DOHH2 (cell line): Measurements from ENCODE around the gene AMT.

Experiments
- EZH2phosphoT487 ChIP-seq: fragments of 200-600 bp; sonication (generic); IDR thresholded peaks from 2 replicates; pipeline ENCODE4 v1.6.1; 2017; ENCODE audit warnings: borderline replicate concordance, mild to moderate bottlenecking, antibody characterized with exemption, low read length, moderate library complexity, mixed read lengths
- TF ChIP-seq, protein P1 (sequence below): fragments of 200-600 bp; sonication (generic); IDR thresholded peaks from one replicate; pipeline ENCODE4 v1.5.1; 2014; ENCODE audit warnings: antibody characterized with exemption, mild to moderate bottlenecking, low read depth, low read length; ENCODE audit not compliant: poor library complexity, severe bottlenecking

DNA sequence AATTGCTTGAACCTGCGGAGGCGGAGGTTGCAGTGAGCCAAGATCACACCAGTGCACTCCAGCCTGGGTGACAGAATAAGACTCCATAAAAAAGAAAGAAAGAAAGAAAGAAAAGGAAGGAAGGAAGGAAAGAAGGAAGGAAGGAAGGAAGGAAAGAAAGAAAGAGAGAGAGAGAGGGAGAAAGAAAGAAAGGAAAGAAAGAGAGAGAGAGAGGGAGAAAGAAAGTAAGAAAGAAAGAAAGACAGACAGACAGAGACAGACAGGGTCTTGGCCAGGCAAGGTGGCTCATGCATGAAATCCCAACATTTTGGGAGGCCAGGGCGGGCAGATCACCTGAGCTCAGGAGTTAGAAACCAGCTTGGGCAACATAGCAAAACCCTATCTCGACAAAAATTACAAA, 31.3 kb upstream of the AMT start:
- TF ChIP-seq, protein P1, sequence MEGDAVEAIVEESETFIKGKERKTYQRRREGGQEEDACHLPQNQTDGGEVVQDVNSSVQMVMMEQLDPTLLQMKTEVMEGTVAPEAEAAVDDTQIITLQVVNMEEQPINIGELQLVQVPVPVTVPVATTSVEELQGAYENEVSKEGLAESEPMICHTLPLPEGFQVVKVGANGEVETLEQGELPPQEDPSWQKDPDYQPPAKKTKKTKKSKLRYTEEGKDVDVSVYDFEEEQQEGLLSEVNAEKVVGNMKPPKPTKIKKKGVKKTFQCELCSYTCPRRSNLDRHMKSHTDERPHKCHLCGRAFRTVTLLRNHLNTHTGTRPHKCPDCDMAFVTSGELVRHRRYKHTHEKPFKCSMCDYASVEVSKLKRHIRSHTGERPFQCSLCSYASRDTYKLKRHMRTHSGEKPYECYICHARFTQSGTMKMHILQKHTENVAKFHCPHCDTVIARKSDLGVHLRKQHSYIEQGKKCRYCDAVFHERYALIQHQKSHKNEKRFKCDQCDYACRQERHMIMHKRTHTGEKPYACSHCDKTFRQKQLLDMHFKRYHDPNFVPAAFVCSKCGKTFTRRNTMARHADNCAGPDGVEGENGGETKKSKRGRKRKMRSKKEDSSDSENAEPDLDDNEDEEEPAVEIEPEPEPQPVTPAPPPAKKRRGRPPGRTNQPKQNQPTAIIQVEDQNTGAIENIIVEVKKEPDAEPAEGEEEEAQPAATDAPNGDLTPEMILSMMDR = no peak
- no peak for TF ChIP-seq EZH2phosphoT487
